ENCODE data around the gene LRRC36. TPM values are rescaled to one million over a fixed set of nuclear protein-coding genes. Genes with fewer than 3 reads are reported as not detected.
A peak's percentile ranks its signal among the peaks of the same experiment; 100 is the strongest.

Gene LRRC36
- total and polyA plus RNA-seq, 12 donors, result 0.26 to 0.88 (median 0.42) TPM; not detected in 9

DNA sequence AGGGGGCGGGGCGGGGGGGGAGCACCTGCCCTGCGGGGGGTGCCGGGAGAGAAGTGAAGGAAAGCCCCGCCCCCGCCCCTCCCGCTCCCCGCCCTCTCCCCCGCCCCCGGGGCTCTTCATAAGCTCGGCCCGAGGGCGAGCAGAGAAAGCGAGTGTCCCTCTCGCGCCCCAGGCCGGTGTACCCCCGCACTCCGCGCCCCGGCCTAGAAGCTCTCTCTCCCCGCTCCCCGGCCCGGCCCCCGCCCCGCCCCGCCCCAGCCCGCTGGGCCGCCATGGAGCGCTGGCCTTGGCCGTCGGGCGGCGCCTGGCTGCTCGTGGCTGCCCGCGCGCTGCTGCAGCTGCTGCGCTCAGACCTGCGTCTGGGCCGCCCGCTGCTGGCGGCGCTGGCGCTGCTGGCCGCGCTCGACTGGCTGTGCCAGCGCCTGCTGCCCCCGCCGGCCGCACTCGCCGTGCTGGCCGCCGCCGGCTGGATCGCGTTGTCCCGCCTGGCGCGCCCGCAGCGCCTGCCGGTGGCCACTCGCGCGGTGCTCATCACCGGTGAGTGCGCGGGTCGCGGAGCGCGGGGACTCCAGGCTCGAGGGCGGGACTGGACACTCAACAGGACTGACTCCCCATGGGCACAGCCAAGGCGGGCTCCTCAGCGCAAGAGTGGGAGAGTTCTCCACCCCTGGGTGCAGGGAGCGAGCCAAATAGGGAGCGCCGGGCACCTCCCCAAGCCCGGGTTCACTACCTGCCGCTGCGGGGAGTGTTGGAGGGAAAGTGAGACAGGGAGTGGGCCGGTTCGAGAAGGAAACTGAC lies 104.6 kb downstream of the LRRC36 start, which contains the start of gene HSD11B2:
TSS of gene HSD11B2 (plus strand) at position 145 of the 798 bp plus-strand sequence. CDS start at position 273, 128 bp downstream.
- Histone ChIP-seq H3K36me3 (peaks cover 0 to 4% (median 0%) of the 10 kb centered on the region in 9 donors), H3K27me3 (peaks cover 0 to 61% (median 20%) of the 10 kb centered on the region in 7 donors), H3K27ac (peak within 1 kb of the TSS in 5 of 10 donors; percentile 29 to 71 (median 45)), H3K9me3 (no peaks in the 10 kb centered on the region), H3K4me1 (peaks cover 8 to 42% (median 26%) of the 10 kb centered on the region in 9 donors), H3K4me3 (peak within 1 kb of the TSS; percentile 18 to 62 (median 50))
- TF ChIP-seq, protein P1, sequence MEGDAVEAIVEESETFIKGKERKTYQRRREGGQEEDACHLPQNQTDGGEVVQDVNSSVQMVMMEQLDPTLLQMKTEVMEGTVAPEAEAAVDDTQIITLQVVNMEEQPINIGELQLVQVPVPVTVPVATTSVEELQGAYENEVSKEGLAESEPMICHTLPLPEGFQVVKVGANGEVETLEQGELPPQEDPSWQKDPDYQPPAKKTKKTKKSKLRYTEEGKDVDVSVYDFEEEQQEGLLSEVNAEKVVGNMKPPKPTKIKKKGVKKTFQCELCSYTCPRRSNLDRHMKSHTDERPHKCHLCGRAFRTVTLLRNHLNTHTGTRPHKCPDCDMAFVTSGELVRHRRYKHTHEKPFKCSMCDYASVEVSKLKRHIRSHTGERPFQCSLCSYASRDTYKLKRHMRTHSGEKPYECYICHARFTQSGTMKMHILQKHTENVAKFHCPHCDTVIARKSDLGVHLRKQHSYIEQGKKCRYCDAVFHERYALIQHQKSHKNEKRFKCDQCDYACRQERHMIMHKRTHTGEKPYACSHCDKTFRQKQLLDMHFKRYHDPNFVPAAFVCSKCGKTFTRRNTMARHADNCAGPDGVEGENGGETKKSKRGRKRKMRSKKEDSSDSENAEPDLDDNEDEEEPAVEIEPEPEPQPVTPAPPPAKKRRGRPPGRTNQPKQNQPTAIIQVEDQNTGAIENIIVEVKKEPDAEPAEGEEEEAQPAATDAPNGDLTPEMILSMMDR (IDR thresholded peaks at IDR 0.05), result peak in 1 of 9 donors; percentile 12
- intact Hi-C loops (cut with DNase I), result loop anchor here in 1 of 10 donors (5.0 kb wide), 1 partner anchor 36 kb away; no protein-coding TSS in a partner anchor
- WGBS, 2 donors, result 1 to 2% methylated on average over 51 to 87 of the region's 87 CpGs
- ATAC-seq (peak; percentile 33 to 66 (median 54)), DNase-seq (peak in 1 of 2 donors; percentile 52)

DNA sequence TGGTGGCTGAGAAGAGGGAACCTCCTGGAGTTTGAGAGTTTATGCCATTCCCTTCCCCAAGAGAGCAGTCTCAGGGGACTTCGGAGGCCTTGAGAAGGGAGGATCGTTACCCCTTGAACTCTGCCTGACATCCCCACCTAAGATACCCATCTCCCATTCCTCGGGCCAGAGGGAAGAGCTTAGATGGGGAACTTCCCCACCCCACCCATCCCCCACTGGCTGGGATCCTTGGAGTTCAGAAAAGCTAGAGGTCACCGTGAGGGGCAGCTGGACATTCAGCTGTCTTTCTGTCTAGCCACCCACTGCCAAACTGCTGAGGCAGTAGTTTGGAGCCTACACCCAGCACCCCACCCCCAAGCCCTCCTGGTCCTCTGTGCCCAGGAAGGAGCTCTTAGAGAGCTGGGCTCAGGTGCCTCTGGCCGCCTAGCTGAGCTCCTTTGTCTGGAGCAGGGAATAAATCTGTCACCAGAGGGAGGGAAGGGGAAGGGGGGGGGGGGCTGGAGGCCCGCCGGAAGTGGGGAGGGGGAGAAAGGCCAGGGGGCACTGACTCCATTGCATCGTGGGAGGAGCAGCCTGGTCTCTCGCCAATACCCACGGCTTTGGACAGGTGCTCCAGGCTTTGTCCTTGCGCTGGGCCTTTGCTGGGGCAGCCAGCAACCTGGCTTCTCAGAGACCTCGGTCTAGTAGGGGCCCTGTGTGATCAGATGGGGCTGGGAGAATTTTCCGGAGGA lies 105.3 kb downstream of the LRRC36 start:
- H3K27me3 ChIP-seq, result peaks cover 0 to 57% (median 15%) of the 10 kb centered on the region in 7 donors
- WGBS, 2 donors, result 45 to 60% methylated on average over 12 to 13 of the region's 13 CpGs
- no peaks in the 10 kb centered on the region for H3K9me3 ChIP-seq
- no peak for ATAC-seq
- intact Hi-C loops (cut with DNase I), result loop anchor here in 1 of 10 donors (5.0 kb wide), 1 partner anchor 35 kb away; no protein-coding TSS in a partner anchor
- H3K27ac ChIP-seq, result peak overlapping the region in 5 of 10 donors; percentile 29 to 71 (median 45)
- H3K4me3 ChIP-seq, result peak overlapping the region in 9 of 10 donors; percentile 4 to 62 (median 51)
- TF ChIP-seq, protein P1 (IDR thresholded peaks at IDR 0.05), result no peak
- DNase-seq, result no peak
- peaks cover 8 to 38% (median 26%) of the 10 kb centered on the region in 9 donors for H3K4me1 ChIP-seq
- H3K36me3 ChIP-seq, result peaks cover 0 to 10% (median 0%) of the 10 kb centered on the region in 9 donors

DNA sequence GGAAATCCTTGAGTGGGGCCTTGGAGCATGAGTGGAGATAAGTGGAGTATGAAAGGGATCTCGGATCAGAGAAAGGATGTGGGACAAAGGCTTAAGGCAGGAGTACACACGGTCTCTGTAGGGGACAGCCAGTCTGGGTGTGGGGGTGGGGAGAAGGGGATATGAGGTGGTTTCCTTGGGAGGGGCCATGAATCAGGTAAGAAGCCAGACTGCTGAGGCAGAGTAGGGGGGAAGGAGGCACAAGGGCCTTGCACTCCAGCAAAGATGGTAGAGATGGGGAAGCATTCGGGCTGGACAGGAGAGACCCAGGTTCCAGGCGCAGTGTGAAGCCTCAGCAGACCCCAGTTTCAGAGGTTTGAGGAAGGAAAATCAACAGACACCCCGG lies 105.9 kb downstream of the LRRC36 start:
- no peak for ATAC-seq
- Histone ChIP-seq H3K27me3 (peaks cover 0 to 55% (median 11%) of the 10 kb centered on the region in 7 donors), H3K4me3 (peak overlapping the region in 2 of 10 donors; percentile 56 to 62), H3K9me3 (no peaks in the 10 kb centered on the region), H3K27ac (no peak overlapping the region), H3K4me1 (peaks cover 8 to 34% (median 26%) of the 10 kb centered on the region in 9 donors), H3K36me3 (peaks cover 0 to 15% (median 0%) of the 10 kb centered on the region in 9 donors)
- intact Hi-C loops (cut with DNase I), result loop anchor here in 1 of 10 donors (5.0 kb wide), 1 partner anchor 35 kb away; no protein-coding TSS in a partner anchor
- WGBS, 2 donors, result 68 to 73% methylated on average over 5 of the region's 5 CpGs
- TF ChIP-seq, protein P1 (IDR thresholded peaks at IDR 0.05), result no peak
- DNase-seq, result no peak

Data from heart right ventricle (tissue), 16 donors.